NB4 (cell line): Measurements from ENCODE around the gene MARCO.

Experiments
- DNase-seq: peaks from one replicate; pipeline ENCODE4 v3.0.0; 2010; ENCODE audit warnings: low read depth
- H3K4me3 ChIP-seq: one replicate; pipeline ENCODE4 v1.5.1; 2011; ENCODE audit warnings: mild to moderate bottlenecking, low read depth, low read length, moderate library complexity
- MAX ChIP-seq: IDR thresholded peaks from 2 replicates; pipeline ENCODE4 v1.6.1; 2011; ENCODE audit warnings: low read depth, low read length
- MYC ChIP-seq: IDR thresholded peaks from 2 replicates; pipeline ENCODE4 v1.6.1; 2011; ENCODE audit warnings: low read depth, low read length
- POLR2A ChIP-seq: IDR thresholded peaks from 2 replicates; pipeline ENCODE4 v1.6.1; 2011; ENCODE audit warnings: mild to moderate bottlenecking; ENCODE audit not compliant: insufficient read length; ENCODE audit errors: extremely low read depth
- TF ChIP-seq, protein P1 (sequence below): IDR thresholded peaks from one replicate; pipeline ENCODE4 v1.5.1; 2012; ENCODE audit warnings: low read depth, low read length

MARCO gene

GRCh38 chr2:118936306-118936705 lies 5.7 kb upstream of the MARCO start:
- no peak for DNase-seq
- H3K4me3 ChIP-seq, result no peak overlapping the region
- TF ChIP-seq MAX (no peak), POLR2A (no peak), MYC (no peak)
- TF ChIP-seq, protein P1, sequence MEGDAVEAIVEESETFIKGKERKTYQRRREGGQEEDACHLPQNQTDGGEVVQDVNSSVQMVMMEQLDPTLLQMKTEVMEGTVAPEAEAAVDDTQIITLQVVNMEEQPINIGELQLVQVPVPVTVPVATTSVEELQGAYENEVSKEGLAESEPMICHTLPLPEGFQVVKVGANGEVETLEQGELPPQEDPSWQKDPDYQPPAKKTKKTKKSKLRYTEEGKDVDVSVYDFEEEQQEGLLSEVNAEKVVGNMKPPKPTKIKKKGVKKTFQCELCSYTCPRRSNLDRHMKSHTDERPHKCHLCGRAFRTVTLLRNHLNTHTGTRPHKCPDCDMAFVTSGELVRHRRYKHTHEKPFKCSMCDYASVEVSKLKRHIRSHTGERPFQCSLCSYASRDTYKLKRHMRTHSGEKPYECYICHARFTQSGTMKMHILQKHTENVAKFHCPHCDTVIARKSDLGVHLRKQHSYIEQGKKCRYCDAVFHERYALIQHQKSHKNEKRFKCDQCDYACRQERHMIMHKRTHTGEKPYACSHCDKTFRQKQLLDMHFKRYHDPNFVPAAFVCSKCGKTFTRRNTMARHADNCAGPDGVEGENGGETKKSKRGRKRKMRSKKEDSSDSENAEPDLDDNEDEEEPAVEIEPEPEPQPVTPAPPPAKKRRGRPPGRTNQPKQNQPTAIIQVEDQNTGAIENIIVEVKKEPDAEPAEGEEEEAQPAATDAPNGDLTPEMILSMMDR, result no peak

- TF ChIP-seq, protein P1, result no peak
- TF ChIP-seq MAX (no peak), MYC (no peak), POLR2A (no peak)
- no peak for DNase-seq
- H3K4me3 ChIP-seq, result no peak overlapping the region
Measured at GRCh38 chr2:118936936-118937335, 5.1 kb upstream of the MARCO start.

GRCh38 chr2:118937817-118938216 lies 4.2 kb upstream of the MARCO start:
- H3K4me3 ChIP-seq, result no peak overlapping the region
- no peak for TF ChIP-seq POLR2A
- TF ChIP-seq MAX, result no peak
- TF ChIP-seq, protein P1, result no peak
- no peak for TF ChIP-seq MYC
- no peak for DNase-seq

DNA sequence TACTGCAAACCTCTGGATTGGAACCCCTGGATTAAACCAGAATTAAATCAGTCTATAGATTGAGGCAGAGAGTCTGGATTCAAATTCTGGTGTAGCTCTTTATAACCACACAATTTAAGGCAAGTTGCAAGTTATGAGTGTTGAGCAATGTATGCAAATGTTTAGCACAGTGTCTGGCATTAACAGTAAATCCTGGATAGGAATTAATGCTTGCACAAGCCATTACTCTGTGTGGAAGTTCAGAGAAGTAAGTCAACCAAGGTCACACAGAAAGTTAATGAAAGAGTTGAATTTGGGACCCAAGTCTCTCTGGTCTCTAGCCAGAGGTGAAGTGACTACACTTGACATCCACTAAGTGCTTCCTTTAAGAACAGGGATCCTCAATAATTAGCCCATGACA lies 2.0 kb upstream of the MARCO start:
- no peak for TF ChIP-seq POLR2A
- TF ChIP-seq, protein P1, result no peak
- no peak for TF ChIP-seq MAX
- no peak for TF ChIP-seq MYC
- peak; percentile 56 for DNase-seq
- H3K4me3 ChIP-seq, result no peak overlapping the region

GRCh38 chr2:118940486-118941120 lies 1.4 kb upstream of the MARCO start:
- no peak for TF ChIP-seq POLR2A
- TF ChIP-seq, protein P1, result peak; percentile 18
- peak; percentile 93 for DNase-seq
- H3K4me3 ChIP-seq, result peak overlapping the region; percentile 18

- DNase-seq, result no peak
- TF ChIP-seq POLR2A (no peak), MAX (no peak), MYC (no peak)
- TF ChIP-seq, protein P1, result no peak
Measured at GRCh38 chr2:118943286-118943685, 1.3 kb downstream of the MARCO start.

More at GRCh38 chr2:118943286-118943685, 1.3 kb downstream of the MARCO start:
- no peak overlapping the region for H3K4me3 ChIP-seq
